Measurements from ENCODE around the gene DUSP28. TPM values are rescaled to one million over a fixed set of nuclear protein-coding genes. Genes with fewer than 3 reads are reported as not detected.
A peak's percentile ranks its signal among the peaks of the same experiment; 100 is the strongest.

The DUSP28 gene
- total and polyA plus RNA-seq, 2 of the 13 experiments (the other 11 are each of a cell fraction or from before 2014, with no cell fraction given) = 5.2 to 8.6 TPM

DNA sequence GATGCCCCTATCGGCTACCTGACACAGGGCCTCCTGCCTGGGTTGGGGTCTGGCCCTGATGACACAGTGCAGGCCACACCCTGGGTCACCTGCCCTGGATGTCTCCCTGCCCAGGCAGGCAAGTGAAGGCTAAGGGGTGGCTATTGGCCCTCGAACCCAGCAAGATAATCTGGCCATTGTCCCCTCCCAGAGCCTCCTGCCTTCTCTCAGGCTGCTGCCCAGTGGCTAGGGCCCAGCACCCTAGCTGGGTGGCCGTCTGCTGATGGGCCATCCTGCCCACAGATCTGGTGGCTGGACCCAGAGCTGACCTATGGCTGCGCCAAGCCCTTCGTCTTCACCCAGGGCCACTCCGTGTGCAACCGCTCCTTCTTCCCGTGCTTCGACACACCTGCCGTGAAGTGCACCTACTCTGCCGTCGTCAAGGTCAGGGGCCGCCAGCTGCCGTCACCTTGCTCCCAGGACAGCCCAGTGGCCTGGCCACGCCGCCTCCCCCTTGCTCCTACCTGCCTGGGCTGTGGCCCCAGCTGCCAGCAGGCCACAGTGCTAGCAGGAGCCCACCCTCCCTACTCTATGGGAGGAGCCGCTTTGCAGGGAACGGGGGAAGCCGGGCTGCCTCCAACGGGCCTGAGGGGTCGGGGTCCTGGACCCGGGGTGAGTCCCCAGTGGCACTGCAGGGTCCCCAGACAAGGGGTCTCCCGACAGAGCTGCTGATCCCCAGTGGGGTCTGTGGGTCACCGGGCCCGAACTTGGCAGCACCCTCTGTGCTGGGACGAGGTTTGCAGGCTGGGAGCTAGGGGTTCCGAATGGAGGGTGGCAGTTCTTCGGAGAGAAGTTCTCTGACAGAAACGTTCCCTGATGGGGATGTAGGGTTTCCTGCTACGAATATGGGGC is 12.2 kb downstream of the DUSP28 start:
- Histone ChIP-seq H3K4me2 (ENCODE audit: low read depth, low read length) (no peak overlapping the region), H3K9me3 (ENCODE audit: low read length) (no peaks in the 10 kb centered on the region), H3K36me3 (replicated peaks in 1 of 2; ENCODE audit: control insufficient read depth in 1 of 2, insufficient read depth in 2 of 2, low read length in 2 of 2) (peaks cover 0 to 12% of the 10 kb centered on the region in 2 experiments; a peak in 3 of 5 replicates), H3K4me3 (replicated peaks in 1 of 3; ENCODE audit: insufficient read depth in 1 of 3, low read depth in 2 of 3, low read length in 3 of 3) (no peak overlapping the region), H3K79me2 (ENCODE audit: insufficient read depth, low read length) (peaks cover 14% of the 10 kb centered on the region), H4K20me1 (ENCODE audit: insufficient read depth, low read length) (no peaks in the 10 kb centered on the region; the same call in 1 of the 2 replicates), H3K27me3 (ENCODE audit: control insufficient read depth in 1 of 2, insufficient read depth in 2 of 2, low read length in 2 of 2) (no peaks in the 10 kb centered on the region; a peak in 1 of 5 replicates), H3K4me1 (ENCODE audit: insufficient read depth, low read length) (peaks cover 27% of the 10 kb centered on the region), H3K27ac (ENCODE audit: extremely low read length, insufficient read depth, low read length) (no peak overlapping the region), H2AFZ (ENCODE audit: low read length) (no peak overlapping the region), H3K9ac (ENCODE audit: insufficient read depth, low read depth, low read length) (no peak overlapping the region)
- intact Hi-C loops (cut with micrococcal nuclease; ENCODE audit: unreplicated experiment) (no loop called here), in situ Hi-C loops (cut with HindIII; ENCODE audit: extremely low pct_ligation_motif_present, low pct_unique_long_range_greater_than_20kb) (loop anchor here (25.0 kb wide), 1 partner anchor 640 kb away; no protein-coding TSS in a partner anchor)
- ChIA-PET CTCF (ENCODE audit: low intra/inter-chr PET ratio, low total read pairs) (no interaction called here), POLR2A (interaction anchor here (2.2 to 4.0 kb wide), 3 partner anchors 8 to 14 kb away, joined by 9 to 42 read pairs (median 9); partner anchors contain the start of genes CAPN10 and DUSP28)
- WGBS (ENCODE audit: low lambda C conversion rate) = 96% methylated on average over 25 of the region's 30 CpGs
- BruUV-seq (replicated peaks) = no TSS peak
- ATAC-seq (no peak), FAIRE-seq (no peak), DNase-seq (ENCODE audit: low spot score) (no peak)
- TF ChIP-seq AGO2 (optimal IDR thresholded peaks at IDR 0.05; ENCODE audit: low read depth, low read length) = peak; percentile 62
- peak; percentile 8; the same call in 1 of the 2 replicates for TF ChIP-seq ZNF768 (CRISPR knock-in tag; IDR thresholded peaks at IDR 0.05)
- TF ChIP-seq, protein P1, sequence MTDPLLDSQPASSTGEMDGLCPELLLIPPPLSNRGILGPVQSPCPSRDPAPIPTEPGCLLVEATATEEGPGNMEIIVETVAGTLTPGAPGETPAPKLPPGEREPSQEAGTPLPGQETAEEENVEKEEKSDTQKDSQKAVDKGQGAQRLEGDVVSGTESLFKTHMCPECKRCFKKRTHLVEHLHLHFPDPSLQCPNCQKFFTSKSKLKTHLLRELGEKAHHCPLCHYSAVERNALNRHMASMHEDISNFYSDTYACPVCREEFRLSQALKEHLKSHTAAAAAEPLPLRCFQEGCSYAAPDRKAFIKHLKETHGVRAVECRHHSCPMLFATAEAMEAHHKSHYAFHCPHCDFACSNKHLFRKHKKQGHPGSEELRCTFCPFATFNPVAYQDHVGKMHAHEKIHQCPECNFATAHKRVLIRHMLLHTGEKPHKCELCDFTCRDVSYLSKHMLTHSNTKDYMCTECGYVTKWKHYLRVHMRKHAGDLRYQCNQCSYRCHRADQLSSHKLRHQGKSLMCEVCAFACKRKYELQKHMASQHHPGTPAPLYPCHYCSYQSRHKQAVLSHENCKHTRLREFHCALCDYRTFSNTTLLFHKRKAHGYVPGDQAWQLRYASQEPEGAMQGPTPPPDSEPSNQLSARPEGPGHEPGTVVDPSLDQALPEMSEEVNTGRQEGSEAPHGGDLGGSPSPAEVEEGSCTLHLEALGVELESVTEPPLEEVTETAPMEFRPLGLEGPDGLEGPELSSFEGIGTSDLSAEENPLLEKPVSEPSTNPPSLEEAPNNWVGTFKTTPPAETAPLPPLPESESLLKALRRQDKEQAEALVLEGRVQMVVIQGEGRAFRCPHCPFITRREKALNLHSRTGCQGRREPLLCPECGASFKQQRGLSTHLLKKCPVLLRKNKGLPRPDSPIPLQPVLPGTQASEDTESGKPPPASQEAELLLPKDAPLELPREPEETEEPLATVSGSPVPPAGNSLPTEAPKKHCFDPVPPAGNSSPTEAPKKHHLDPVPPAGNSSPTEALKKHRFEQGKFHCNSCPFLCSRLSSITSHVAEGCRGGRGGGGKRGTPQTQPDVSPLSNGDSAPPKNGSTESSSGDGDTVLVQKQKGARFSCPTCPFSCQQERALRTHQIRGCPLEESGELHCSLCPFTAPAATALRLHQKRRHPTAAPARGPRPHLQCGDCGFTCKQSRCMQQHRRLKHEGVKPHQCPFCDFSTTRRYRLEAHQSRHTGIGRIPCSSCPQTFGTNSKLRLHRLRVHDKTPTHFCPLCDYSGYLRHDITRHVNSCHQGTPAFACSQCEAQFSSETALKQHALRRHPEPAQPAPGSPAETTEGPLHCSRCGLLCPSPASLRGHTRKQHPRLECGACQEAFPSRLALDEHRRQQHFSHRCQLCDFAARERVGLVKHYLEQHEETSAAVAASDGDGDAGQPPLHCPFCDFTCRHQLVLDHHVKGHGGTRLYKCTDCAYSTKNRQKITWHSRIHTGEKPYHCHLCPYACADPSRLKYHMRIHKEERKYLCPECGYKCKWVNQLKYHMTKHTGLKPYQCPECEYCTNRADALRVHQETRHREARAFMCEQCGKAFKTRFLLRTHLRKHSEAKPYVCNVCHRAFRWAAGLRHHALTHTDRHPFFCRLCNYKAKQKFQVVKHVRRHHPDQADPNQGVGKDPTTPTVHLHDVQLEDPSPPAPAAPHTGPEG (CRISPR knock-in tag; IDR thresholded peaks at IDR 0.05) = no peak
- TF ChIP-seq RBFOX2 (IDR thresholded peaks at IDR 0.05; ENCODE audit: low read depth, low read length) = peak; percentile 42; the same call in 1 of the 2 replicates
- TF ChIP-seq, protein P2, sequence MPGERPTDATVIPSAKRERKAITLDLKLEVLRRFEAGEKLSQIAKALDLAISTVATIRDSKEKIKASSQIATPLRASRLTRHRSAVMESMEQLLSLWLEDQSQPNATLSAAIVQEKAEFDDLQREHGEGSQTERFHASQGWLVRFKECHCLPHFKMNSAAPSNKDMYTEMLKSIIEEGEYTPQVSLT (CRISPR knock-in tag; IDR thresholded peaks at IDR 0.05; ENCODE audit: borderline replicate concordance, low read depth) = no peak
- TF ChIP-seq, protein P3, sequence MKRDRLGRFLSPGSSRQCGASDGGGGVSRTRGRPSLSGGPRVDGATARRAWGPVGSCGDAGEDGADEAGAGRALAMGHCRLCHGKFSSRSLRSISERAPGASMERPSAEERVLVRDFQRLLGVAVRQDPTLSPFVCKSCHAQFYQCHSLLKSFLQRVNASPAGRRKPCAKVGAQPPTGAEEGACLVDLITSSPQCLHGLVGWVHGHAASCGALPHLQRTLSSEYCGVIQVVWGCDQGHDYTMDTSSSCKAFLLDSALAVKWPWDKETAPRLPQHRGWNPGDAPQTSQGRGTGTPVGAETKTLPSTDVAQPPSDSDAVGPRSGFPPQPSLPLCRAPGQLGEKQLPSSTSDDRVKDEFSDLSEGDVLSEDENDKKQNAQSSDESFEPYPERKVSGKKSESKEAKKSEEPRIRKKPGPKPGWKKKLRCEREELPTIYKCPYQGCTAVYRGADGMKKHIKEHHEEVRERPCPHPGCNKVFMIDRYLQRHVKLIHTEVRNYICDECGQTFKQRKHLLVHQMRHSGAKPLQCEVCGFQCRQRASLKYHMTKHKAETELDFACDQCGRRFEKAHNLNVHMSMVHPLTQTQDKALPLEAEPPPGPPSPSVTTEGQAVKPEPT (CRISPR knock-in tag; IDR thresholded peaks at IDR 0.05; ENCODE audit: low read depth) = 0 out of 2 replicates have a peak, but pooled peaks have one; percentile 10
- TF ChIP-seq ZNF577 (CRISPR knock-in tag; IDR thresholded peaks at IDR 0.05; ENCODE audit: borderline replicate concordance, low read depth) = no peak
- TF ChIP-seq TCF12 (IDR thresholded peaks at IDR 0.05) = no peak
- no peak for TF ChIP-seq TCF12 (CRISPR knock-in tag; IDR thresholded peaks at IDR 0.05)
- TF ChIP-seq, protein P4, sequence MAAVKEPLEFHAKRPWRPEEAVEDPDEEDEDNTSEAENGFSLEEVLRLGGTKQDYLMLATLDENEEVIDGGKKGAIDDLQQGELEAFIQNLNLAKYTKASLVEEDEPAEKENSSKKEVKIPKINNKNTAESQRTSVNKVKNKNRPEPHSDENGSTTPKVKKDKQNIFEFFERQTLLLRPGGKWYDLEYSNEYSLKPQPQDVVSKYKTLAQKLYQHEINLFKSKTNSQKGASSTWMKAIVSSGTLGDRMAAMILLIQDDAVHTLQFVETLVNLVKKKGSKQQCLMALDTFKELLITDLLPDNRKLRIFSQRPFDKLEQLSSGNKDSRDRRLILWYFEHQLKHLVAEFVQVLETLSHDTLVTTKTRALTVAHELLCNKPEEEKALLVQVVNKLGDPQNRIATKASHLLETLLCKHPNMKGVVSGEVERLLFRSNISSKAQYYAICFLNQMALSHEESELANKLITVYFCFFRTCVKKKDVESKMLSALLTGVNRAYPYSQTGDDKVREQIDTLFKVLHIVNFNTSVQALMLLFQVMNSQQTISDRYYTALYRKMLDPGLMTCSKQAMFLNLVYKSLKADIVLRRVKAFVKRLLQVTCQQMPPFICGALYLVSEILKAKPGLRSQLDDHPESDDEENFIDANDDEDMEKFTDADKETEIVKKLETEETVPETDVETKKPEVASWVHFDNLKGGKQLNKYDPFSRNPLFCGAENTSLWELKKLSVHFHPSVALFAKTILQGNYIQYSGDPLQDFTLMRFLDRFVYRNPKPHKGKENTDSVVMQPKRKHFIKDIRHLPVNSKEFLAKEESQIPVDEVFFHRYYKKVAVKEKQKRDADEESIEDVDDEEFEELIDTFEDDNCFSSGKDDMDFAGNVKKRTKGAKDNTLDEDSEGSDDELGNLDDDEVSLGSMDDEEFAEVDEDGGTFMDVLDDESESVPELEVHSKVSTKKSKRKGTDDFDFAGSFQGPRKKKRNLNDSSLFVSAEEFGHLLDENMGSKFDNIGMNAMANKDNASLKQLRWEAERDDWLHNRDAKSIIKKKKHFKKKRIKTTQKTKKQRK (IDR thresholded peaks at IDR 0.05; ENCODE audit: low read length) = no peak
